ENCODE results near the gene TMEM62.

The TMEM62 gene

DNA sequence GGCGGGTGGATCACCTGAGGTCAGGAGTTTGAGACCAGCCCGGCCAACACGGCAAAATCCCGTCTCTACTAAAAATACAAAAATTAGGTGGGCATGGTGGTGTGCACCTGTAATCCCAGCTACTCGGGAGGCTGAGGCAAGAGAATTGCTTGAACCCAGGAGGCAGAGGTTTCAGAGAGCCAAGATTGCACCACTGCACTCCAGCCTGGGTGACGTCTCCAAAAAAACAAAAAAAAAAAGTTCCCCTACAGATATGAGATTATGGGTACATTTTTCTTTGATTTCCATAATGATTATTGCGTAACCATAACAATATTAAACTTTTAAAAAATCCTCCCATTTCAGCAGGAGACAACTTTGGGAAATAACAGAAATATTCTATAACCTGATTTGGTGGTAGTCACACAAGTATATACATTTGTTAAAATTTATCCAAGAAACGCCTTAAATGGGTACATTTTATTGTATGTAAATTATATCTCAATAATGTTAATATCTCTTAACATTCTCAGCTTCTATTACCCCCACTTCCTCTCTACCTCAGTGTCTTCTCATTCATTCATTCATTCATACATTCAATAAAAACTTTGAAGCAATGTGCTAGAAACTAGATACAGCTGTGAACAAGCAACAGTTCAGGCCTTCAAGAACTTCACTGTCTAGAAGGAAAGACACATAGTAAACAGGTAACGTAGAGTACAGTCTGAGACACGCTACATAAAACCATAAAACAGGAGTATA lies 34.1 kb upstream of the TMEM62 start:
- Histone ChIP-seq H3K27ac (no peak overlapping the region), H3K9ac (no peak overlapping the region), H4K20me1 (peaks cover 68% of the 10 kb centered on the region), H3K27me3 (no peaks in the 10 kb centered on the region), H3K9me3 (no peaks in the 10 kb centered on the region), H3K4me1 (peaks cover 7% of the 10 kb centered on the region), H3K36me3 (peaks cover 63% of the 10 kb centered on the region), H3K4me2 (no peak overlapping the region), H3K4me3 (no peak overlapping the region)
- TF ChIP-seq Cebpa-rat (IDR thresholded peaks at IDR 0.05), result peak; percentile 85

DNA sequence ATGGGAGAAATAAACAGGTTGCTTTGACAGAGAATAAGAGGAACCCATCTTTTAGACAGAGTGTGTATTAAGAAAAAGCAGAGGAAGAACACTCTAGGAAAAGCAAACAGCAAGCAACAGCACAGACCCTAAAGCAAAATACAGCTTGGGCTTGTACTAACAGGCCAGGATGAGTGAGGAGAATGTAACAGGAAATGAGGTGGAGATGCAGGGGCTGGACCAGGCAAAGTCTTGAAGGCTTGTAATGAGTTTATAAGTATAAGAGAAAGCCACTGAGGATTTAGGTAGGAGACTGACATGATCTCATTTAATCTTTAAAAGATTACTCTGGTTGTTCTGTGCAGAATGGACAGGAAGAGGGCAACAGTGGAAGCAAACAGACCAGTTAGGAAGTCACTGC lies 32.4 kb upstream of the TMEM62 start:
- no peak overlapping the region for H3K4me2 ChIP-seq
- H3K27ac ChIP-seq, result no peak overlapping the region
- H4K20me1 ChIP-seq, result peaks cover 51% of the 10 kb centered on the region; the same call in 1 of the 2 replicates
- TF ChIP-seq Cebpa-rat (IDR thresholded peaks at IDR 0.05), result no peak
- peaks cover 63% of the 10 kb centered on the region for H3K36me3 ChIP-seq
- peaks cover 17% of the 10 kb centered on the region for H3K4me1 ChIP-seq
- no peak overlapping the region for H3K4me3 ChIP-seq
- no peaks in the 10 kb centered on the region for H3K9me3 ChIP-seq
- H3K9ac ChIP-seq, result no peak overlapping the region
- H3K27me3 ChIP-seq, result no peaks in the 10 kb centered on the region

DNA sequence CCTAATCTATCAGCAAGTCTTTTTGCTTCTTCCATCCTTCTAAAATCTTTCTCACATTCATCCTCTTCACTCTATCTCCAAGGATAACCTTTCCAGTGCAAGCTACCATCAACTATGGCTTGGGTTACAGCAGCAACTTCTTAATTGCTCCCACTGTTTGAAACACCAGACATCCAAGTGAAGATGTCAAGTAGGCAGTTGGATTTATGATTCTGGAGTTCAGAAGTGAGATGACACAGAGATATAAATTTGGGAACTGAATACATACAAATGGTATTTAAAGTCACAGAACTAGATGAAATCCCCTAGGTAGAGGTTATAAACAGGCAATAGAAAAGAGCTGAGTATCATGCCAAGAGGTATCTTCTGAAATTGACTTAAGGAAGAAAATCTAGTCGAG lies 31.2 kb upstream of the TMEM62 start:
- no peak overlapping the region for H3K27ac ChIP-seq
- no peaks in the 10 kb centered on the region for H3K27me3 ChIP-seq
- H3K36me3 ChIP-seq, result peaks cover 58% of the 10 kb centered on the region
- no peak overlapping the region for H3K9ac ChIP-seq
- peaks cover 45% of the 10 kb centered on the region; the same call in 1 of the 2 replicates for H4K20me1 ChIP-seq
- H3K4me3 ChIP-seq, result no peak overlapping the region
- H3K4me2 ChIP-seq, result no peak overlapping the region
- no peaks in the 10 kb centered on the region for H3K9me3 ChIP-seq
- peaks cover 25% of the 10 kb centered on the region for H3K4me1 ChIP-seq
- TF ChIP-seq Cebpa-rat (IDR thresholded peaks at IDR 0.05), result no peak

DNA sequence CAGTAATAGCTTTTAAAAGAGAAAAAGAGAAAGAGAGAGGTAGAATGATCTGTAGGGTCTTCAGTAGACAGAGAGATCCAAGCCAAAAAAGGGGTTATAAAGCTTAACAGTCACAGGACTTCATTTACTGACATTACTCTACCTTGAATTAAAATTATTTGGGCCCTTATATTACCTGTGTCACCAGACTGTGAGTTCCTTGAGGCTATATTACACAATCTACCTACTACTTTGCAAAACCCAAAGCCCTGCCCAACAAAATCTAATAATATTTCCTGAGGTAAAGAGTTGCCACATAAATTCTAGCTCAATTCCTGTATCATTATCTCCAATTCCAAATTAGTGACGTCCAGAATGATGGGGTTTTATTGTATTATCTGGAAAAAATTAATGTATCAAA lies 29.5 kb upstream of the TMEM62 start:
- Histone ChIP-seq H3K4me1 (peaks cover 25% of the 10 kb centered on the region), H3K4me2 (peak overlapping the region; percentile 87), H3K9me3 (no peaks in the 10 kb centered on the region), H3K27ac (no peak overlapping the region), H4K20me1 (peaks cover 29% of the 10 kb centered on the region; the same call in 1 of the 2 replicates), H3K36me3 (peaks cover 43% of the 10 kb centered on the region), H3K4me3 (no peak overlapping the region), H3K9ac (no peak overlapping the region), H3K27me3 (no peaks in the 10 kb centered on the region)
- no peak for TF ChIP-seq Cebpa-rat (IDR thresholded peaks at IDR 0.05)

DNA sequence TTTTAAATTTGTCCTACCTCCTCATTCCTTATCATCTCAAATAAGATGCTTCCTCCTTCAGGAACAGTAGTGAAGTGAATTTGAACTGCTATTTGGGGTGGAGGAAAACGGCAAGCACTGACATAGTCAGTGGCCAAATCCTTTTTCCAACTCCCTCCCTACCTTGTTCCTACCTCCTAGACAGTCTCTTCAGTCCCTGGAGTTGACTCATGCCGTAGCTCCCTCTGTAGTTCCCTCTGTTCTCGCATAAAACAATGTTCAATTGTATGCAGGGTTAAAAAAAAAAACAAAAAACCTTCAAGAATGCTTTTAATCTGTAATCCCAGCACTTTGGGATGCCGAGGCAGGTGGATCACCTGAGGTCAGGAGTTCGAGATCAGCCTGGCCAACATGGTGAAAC lies 29.0 kb upstream of the TMEM62 start:
- H3K36me3 ChIP-seq, result peaks cover 42% of the 10 kb centered on the region
- H3K27me3 ChIP-seq, result no peaks in the 10 kb centered on the region
- no peaks in the 10 kb centered on the region for H3K9me3 ChIP-seq
- H3K4me3 ChIP-seq, result peak overlapping the region; percentile 82
- H4K20me1 ChIP-seq, result peaks cover 24% of the 10 kb centered on the region; the same call in 1 of the 2 replicates
- peaks cover 25% of the 10 kb centered on the region for H3K4me1 ChIP-seq
- no peak overlapping the region for H3K9ac ChIP-seq
- TF ChIP-seq Cebpa-rat (IDR thresholded peaks at IDR 0.05), result no peak
- no peak overlapping the region for H3K27ac ChIP-seq
- peak overlapping the region; percentile 87 for H3K4me2 ChIP-seq

DNA sequence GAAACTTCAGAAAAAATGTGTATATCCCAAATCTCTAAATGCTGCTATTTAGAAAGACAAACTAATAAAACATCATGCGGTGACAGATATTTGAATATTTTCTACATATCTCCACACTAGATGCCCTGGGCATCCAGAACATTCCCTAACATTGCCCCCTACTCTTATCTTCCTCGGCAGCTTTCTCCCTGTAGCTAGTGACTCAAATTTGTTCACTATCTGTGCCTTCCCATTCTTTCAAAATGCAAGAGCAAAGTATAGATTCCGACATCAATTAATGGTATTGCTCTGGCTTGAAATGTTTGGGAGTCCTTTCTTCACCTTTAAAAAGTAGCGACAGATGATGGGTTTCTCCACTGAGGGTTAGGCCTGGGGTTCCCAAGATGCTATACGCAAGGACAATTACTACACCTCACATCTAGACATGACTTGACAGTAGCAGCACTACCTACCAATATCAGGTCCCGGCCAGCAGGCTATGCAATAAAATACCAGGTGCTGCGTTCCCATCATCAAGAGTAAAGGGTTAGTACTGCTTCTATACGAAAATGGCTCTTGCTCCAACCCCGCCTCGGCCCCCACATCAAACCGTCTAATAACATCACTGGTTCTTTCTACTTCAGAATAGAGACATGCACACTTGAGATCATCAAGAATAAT lies 28.2 kb upstream of the TMEM62 start:
- peaks cover 16% of the 10 kb centered on the region; the same call in 1 of the 2 replicates for H4K20me1 ChIP-seq
- H3K36me3 ChIP-seq, result peaks cover 35% of the 10 kb centered on the region
- peak overlapping the region; percentile 82 for H3K9ac ChIP-seq
- no peaks in the 10 kb centered on the region for H3K27me3 ChIP-seq
- peak overlapping the region; percentile 87 for H3K4me2 ChIP-seq
- H3K4me1 ChIP-seq, result peaks cover 25% of the 10 kb centered on the region
- no peak for TF ChIP-seq Cebpa-rat (IDR thresholded peaks at IDR 0.05)
- peak overlapping the region; percentile 81 for H3K27ac ChIP-seq
- no peaks in the 10 kb centered on the region for H3K9me3 ChIP-seq
- H3K4me3 ChIP-seq, result peak overlapping the region; percentile 82

DNA sequence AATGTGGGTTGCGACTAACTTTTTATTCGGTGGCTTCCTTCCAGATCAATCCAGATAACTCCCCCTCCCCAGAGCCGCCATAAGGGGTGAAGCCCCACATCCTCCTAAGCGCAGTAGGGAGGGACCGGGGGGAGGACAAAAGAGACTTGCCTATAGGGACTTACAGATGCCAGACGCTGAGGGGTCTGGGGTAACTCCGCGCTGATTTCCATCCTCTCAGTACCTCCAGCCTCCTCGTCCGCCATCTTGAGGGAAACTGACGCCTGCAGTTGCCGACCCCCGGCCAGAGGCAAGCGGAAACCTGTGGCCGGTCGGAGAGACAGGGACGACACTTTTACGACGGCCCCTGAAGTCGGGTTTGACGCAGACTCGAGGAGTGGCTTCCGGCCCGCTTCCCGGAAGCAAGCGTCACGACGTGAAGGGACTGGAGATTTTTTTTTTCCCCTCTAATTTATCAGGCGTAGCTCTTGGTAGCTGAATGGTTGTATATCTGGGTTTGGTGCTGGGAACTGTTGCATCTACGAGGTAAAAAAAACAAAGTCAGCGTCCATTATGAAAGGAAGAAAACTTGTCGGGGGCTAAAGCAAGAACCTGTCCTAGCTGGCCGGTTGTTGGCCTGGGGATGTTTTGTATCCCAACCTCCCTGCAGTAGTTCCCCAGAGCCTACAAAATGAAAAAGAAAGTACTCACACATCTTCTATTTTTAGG lies 27.5 kb upstream of the TMEM62 start, which contains the start of gene UBR1:
Gene UBR1, minus strand, starts transcription at position 261 of the 708 bp plus-strand sequence. Its CDS starts 16 bp downstream, at position 245.
- Histone ChIP-seq H3K4me2 (peak within 1 kb of the TSS; percentile 87), H3K9ac (peak within 1 kb of the TSS; percentile 82), H3K9me3 (no peaks in the 10 kb centered on the region), H4K20me1 (peaks cover 10% of the 10 kb centered on the region; the same call in 1 of the 2 replicates), H3K4me3 (peak within 1 kb of the TSS; percentile 82), H3K4me1 (peaks cover 25% of the 10 kb centered on the region), H3K27me3 (no peaks in the 10 kb centered on the region), H3K36me3 (peaks cover 27% of the 10 kb centered on the region), H3K27ac (peak within 1 kb of the TSS; percentile 81)
- no peak for TF ChIP-seq Cebpa-rat (IDR thresholded peaks at IDR 0.05)

DNA sequence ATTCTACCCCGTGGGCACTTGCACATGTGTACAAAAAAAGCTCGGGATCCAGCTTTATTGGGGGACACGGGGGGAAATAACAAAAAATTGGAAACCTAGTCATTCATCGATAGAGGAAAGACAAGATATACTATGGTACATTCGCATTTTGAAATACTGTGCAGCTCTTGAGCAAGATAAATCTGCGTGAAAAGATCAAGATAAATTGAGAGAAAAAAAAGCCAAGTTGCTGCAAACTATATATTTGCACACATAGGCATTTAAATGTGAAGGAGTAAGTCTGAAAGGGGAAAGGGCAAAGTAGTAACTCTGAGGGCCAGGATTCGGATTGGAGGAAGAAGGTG lies 26.9 kb upstream of the TMEM62 start:
- Histone ChIP-seq H3K4me2 (peak overlapping the region; percentile 87), H3K4me1 (peaks cover 25% of the 10 kb centered on the region), H3K27me3 (no peaks in the 10 kb centered on the region), H3K36me3 (peaks cover 22% of the 10 kb centered on the region), H3K4me3 (peak overlapping the region; percentile 82), H4K20me1 (peaks cover 5% of the 10 kb centered on the region; the same call in 1 of the 2 replicates), H3K9ac (peak overlapping the region; percentile 82), H3K9me3 (no peaks in the 10 kb centered on the region), H3K27ac (peak overlapping the region; percentile 81)
- TF ChIP-seq Cebpa-rat (IDR thresholded peaks at IDR 0.05), result no peak

DNA sequence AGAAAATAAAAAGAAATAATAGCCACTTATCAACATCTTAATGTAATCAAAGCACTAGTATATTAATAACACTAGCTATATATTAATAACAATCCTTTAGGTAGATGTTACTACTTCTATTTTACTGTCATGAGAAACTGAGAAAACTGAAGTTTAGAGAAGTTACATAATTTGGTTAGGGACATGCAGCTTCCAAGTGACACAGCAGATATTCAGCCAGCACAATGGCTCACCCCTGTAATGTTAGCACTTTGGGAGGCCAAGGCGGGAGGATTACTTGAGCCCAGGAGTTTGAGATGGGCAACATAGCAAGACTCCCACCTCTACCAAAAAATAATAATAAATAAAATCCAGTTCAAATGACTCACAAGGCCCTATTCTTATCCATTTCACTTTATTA lies 25.6 kb upstream of the TMEM62 start:
- Histone ChIP-seq H3K4me2 (no peak overlapping the region), H3K27me3 (no peaks in the 10 kb centered on the region), H4K20me1 (no peaks in the 10 kb centered on the region; the same call in 1 of the 2 replicates), H3K9me3 (no peaks in the 10 kb centered on the region), H3K4me1 (peaks cover 25% of the 10 kb centered on the region), H3K27ac (no peak overlapping the region), H3K4me3 (no peak overlapping the region), H3K9ac (no peak overlapping the region), H3K36me3 (peaks cover 9% of the 10 kb centered on the region)
- no peak for TF ChIP-seq Cebpa-rat (IDR thresholded peaks at IDR 0.05)

Data from BLaER1 (cell line).